ENCODE measurements around the gene WDR90. TPM values are rescaled to one million over a fixed set of nuclear protein-coding genes. Genes with fewer than 3 reads are reported as not detected.
A peak's percentile ranks its signal among the peaks of the same experiment; 100 is the strongest.

The WDR90 gene
- total and polyA plus RNA-seq, 2 experiments from 2014 or later, result 25.9 to 42.2 TPM

DNA sequence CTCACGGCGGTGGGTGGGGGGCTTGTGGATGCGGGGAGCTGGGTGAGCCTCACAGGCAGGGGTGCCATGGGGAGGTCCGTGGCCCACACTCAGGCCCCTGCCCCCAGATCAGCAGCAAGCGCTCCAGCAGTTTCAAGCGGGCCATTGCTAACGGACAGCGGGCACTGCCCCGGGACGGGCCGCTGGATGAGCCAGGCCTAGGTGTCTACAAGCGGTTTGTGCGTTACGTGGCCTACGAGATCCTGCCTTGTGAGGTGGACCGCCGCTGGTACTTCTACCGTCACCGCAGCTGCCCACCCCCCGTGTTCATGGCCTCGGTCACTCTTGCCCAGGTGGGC lies 27.4 kb downstream of the WDR90 start:
- Histone ChIP-seq H3K4me2 (peak overlapping the region; percentile 74; the same call in 1 of the 2 replicates), H3K27ac (ENCODE audit: low read depth) (no peak overlapping the region), H3K79me2 (replicated peaks; ENCODE audit: insufficient read depth) (peaks cover 9% of the 10 kb centered on the region; the same call in 1 of the 2 replicates), H3F3A (replicated peaks; ENCODE audit: low read depth) (peaks cover 23% of the 10 kb centered on the region), H3K27me3 (ENCODE audit: insufficient read depth) (no peaks in the 10 kb centered on the region), H2AFZ (no peak overlapping the region), H3K4me1 (ENCODE audit: insufficient read depth) (peaks cover 11% of the 10 kb centered on the region; the same call in 1 of the 2 replicates), H4K20me1 (replicated peaks; ENCODE audit: insufficient read depth) (peaks cover 8% of the 10 kb centered on the region), H3K4me3 (no peak overlapping the region; the same call in 1 of the 2 replicates), H3K9me2 (ENCODE audit: insufficient read depth) (no peaks in the 10 kb centered on the region), H3K36me3 (ENCODE audit: insufficient read depth) (no peaks in the 10 kb centered on the region)
- ATAC-seq (no peak), DNase-seq (ENCODE audit: low spot score) (no peak)
- Mint-ChIP-seq H3K27me3 (ENCODE audit: insufficient read depth, low read depth, poor library complexity) (peaks cover 15% of the 10 kb centered on the region), H3K36me3 (ENCODE audit: low read depth) (peaks cover 13% of the 10 kb centered on the region), H3K4me1 (peaks cover 23% of the 10 kb centered on the region), H3K4me3 (peak overlapping the region; percentile 36; the same call in 2 of the 3 replicates), H3K27ac (no peak overlapping the region; the same call in 1 of the 2 replicates), H3K9me3 (no peaks in the 10 kb centered on the region; the same call in 2 of the 3 replicates)
- TF ChIP-seq, protein P1, sequence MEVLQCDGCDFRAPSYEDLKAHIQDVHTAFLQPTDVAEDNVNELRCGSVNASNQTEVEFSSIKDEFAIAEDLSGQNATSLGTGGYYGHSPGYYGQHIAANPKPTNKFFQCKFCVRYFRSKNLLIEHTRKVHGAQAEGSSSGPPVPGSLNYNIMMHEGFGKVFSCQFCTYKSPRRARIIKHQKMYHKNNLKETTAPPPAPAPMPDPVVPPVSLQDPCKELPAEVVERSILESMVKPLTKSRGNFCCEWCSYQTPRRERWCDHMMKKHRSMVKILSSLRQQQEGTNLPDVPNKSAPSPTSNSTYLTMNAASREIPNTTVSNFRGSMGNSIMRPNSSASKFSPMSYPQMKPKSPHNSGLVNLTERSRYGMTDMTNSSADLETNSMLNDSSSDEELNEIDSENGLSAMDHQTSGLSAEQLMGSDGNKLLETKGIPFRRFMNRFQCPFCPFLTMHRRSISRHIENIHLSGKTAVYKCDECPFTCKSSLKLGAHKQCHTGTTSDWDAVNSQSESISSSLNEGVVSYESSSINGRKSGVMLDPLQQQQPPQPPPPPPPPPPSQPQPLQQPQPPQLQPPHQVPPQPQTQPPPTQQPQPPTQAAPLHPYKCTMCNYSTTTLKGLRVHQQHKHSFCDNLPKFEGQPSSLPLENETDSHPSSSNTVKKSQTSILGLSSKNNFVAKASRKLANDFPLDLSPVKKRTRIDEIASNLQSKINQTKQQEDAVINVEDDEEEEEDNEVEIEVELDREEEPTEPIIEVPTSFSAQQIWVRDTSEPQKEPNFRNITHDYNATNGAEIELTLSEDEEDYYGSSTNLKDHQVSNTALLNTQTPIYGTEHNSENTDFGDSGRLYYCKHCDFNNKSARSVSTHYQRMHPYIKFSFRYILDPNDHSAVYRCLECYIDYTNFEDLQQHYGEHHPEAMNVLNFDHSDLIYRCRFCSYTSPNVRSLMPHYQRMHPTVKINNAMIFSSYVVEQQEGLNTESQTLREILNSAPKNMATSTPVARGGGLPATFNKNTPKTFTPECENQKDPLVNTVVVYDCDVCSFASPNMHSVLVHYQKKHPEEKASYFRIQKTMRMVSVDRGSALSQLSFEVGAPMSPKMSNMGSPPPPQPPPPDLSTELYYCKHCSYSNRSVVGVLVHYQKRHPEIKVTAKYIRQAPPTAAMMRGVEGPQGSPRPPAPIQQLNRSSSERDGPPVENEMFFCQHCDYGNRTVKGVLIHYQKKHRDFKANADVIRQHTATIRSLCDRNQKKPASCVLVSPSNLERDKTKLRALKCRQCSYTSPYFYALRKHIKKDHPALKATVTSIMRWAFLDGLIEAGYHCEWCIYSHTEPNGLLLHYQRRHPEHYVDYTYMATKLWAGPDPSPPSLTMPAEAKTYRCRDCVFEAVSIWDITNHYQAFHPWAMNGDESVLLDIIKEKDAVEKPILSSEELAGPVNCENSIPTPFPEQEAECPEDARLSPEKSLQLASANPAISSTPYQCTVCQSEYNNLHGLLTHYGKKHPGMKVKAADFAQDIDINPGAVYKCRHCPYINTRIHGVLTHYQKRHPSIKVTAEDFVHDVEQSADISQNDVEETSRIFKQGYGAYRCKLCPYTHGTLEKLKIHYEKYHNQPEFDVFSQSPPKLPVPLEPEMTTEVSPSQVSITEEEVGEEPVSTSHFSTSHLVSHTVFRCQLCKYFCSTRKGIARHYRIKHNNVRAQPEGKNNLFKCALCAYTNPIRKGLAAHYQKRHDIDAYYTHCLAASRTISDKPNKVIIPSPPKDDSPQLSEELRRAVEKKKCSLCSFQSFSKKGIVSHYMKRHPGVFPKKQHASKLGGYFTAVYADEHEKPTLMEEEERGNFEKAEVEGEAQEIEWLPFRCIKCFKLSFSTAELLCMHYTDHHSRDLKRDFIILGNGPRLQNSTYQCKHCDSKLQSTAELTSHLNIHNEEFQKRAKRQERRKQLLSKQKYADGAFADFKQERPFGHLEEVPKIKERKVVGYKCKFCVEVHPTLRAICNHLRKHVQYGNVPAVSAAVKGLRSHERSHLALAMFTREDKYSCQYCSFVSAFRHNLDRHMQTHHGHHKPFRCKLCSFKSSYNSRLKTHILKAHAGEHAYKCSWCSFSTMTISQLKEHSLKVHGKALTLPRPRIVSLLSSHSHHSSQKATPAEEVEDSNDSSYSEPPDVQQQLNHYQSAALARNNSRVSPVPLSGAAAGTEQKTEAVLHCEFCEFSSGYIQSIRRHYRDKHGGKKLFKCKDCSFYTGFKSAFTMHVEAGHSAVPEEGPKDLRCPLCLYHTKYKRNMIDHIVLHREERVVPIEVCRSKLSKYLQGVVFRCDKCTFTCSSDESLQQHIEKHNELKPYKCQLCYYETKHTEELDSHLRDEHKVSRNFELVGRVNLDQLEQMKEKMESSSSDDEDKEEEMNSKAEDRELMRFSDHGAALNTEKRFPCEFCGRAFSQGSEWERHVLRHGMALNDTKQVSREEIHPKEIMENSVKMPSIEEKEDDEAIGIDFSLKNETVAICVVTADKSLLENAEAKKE (CRISPR knock-in tag; IDR thresholded peaks at IDR 0.05), result no peak
- TF ChIP-seq POLR2AphosphoS5 (IDR thresholded peaks at IDR 0.05; ENCODE audit: low read depth) (no peak), EZH2phosphoT487 (IDR thresholded peaks at IDR 0.05; ENCODE audit: unreplicated experiment) (no peak), EZH2 (IDR thresholded peaks at IDR 0.05; ENCODE audit: low read depth, unreplicated experiment) (no peak), NANOG (IDR thresholded peaks at IDR 0.05; ENCODE audit: borderline replicate concordance) (no peak), CREB1 (CRISPR knock-in tag; IDR thresholded peaks at IDR 0.05; ENCODE audit: low read depth) (no peak), JUNB (IDR thresholded peaks at IDR 0.05; ENCODE audit: unreplicated experiment) (no peak), ZNF114 (CRISPR knock-in tag; IDR thresholded peaks at IDR 0.05) (no peak), STAT1 (IDR thresholded peaks at IDR 0.05; ENCODE audit: unreplicated experiment) (no peak), ZNF331 (CRISPR knock-in tag; IDR thresholded peaks at IDR 0.05; ENCODE audit: low read depth) (no peak)
- TF ChIP-seq, protein P2, sequence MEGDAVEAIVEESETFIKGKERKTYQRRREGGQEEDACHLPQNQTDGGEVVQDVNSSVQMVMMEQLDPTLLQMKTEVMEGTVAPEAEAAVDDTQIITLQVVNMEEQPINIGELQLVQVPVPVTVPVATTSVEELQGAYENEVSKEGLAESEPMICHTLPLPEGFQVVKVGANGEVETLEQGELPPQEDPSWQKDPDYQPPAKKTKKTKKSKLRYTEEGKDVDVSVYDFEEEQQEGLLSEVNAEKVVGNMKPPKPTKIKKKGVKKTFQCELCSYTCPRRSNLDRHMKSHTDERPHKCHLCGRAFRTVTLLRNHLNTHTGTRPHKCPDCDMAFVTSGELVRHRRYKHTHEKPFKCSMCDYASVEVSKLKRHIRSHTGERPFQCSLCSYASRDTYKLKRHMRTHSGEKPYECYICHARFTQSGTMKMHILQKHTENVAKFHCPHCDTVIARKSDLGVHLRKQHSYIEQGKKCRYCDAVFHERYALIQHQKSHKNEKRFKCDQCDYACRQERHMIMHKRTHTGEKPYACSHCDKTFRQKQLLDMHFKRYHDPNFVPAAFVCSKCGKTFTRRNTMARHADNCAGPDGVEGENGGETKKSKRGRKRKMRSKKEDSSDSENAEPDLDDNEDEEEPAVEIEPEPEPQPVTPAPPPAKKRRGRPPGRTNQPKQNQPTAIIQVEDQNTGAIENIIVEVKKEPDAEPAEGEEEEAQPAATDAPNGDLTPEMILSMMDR (conservative IDR thresholded peaks at IDR 0.05; ENCODE audit: low read depth in 2 of 2), result no peak
- TF ChIP-seq, protein P3, sequence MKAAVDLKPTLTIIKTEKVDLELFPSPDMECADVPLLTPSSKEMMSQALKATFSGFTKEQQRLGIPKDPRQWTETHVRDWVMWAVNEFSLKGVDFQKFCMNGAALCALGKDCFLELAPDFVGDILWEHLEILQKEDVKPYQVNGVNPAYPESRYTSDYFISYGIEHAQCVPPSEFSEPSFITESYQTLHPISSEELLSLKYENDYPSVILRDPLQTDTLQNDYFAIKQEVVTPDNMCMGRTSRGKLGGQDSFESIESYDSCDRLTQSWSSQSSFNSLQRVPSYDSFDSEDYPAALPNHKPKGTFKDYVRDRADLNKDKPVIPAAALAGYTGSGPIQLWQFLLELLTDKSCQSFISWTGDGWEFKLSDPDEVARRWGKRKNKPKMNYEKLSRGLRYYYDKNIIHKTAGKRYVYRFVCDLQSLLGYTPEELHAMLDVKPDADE (IDR thresholded peaks at IDR 0.05), result no peak
- TF ChIP-seq, protein P4, sequence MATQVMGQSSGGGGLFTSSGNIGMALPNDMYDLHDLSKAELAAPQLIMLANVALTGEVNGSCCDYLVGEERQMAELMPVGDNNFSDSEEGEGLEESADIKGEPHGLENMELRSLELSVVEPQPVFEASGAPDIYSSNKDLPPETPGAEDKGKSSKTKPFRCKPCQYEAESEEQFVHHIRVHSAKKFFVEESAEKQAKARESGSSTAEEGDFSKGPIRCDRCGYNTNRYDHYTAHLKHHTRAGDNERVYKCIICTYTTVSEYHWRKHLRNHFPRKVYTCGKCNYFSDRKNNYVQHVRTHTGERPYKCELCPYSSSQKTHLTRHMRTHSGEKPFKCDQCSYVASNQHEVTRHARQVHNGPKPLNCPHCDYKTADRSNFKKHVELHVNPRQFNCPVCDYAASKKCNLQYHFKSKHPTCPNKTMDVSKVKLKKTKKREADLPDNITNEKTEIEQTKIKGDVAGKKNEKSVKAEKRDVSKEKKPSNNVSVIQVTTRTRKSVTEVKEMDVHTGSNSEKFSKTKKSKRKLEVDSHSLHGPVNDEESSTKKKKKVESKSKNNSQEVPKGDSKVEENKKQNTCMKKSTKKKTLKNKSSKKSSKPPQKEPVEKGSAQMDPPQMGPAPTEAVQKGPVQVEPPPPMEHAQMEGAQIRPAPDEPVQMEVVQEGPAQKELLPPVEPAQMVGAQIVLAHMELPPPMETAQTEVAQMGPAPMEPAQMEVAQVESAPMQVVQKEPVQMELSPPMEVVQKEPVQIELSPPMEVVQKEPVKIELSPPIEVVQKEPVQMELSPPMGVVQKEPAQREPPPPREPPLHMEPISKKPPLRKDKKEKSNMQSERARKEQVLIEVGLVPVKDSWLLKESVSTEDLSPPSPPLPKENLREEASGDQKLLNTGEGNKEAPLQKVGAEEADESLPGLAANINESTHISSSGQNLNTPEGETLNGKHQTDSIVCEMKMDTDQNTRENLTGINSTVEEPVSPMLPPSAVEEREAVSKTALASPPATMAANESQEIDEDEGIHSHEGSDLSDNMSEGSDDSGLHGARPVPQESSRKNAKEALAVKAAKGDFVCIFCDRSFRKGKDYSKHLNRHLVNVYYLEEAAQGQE (IDR thresholded peaks at IDR 0.05; ENCODE audit: unreplicated experiment), result no peak
